GM21526 (cell line): ENCODE results near the gene ZNF860.

Experiments
- ATAC-seq: cut with Tn5 transposase; IDR thresholded peaks from one replicate; pipeline ENCODE4 v1.9.1; 2021; ENCODE audit warnings: moderate library complexity; ENCODE audit not compliant: unreplicated experiment, low FRiP score

Gene ZNF860

GRCh38 chr3:31959951-31960792 lies 21.4 kb upstream of the ZNF860 start:
- ATAC-seq: no peak

- ATAC-seq: no peak
Measured at GRCh38 chr3:31960793-31961431, 20.6 kb upstream of the ZNF860 start.

- no peak for ATAC-seq
Measured at GRCh38 chr3:31962801-31963205, 18.7 kb upstream of the ZNF860 start.

- ATAC-seq: no peak
Measured at GRCh38 chr3:31966978-31967591, 14.5 kb upstream of the ZNF860 start.

GRCh38 chr3:31967592-31967991 lies 14.0 kb upstream of the ZNF860 start:
- no peak for ATAC-seq

GRCh38 chr3:31968369-31968926 lies 13.1 kb upstream of the ZNF860 start:
- no peak for ATAC-seq

- ATAC-seq: no peak
Measured at GRCh38 chr3:31968927-31969418, 12.6 kb upstream of the ZNF860 start.

GRCh38 chr3:31971607-31972006 lies 9.9 kb upstream of the ZNF860 start:
- no peak for ATAC-seq

- ATAC-seq: no peak
Measured at GRCh38 chr3:31973081-31973480, 8.5 kb upstream of the ZNF860 start.

GRCh38 chr3:31973837-31974236 lies 7.7 kb upstream of the ZNF860 start:
- no peak for ATAC-seq

- ATAC-seq: no peak
Measured at GRCh38 chr3:31974471-31974870, 7.1 kb upstream of the ZNF860 start.

GRCh38 chr3:31974964-31975363 lies 6.6 kb upstream of the ZNF860 start:
- no peak for ATAC-seq

- ATAC-seq: no peak
Measured at GRCh38 chr3:31976302-31976701, 5.2 kb upstream of the ZNF860 start.

- ATAC-seq: no peak
Measured at GRCh38 chr3:31977736-31978135, 3.8 kb upstream of the ZNF860 start.

GRCh38 chr3:31978553-31978952 lies 3.0 kb upstream of the ZNF860 start:
- ATAC-seq: no peak

- peak; percentile 62 for ATAC-seq
Measured at GRCh38 chr3:31979001-31979697, 2.4 kb upstream of the ZNF860 start.

GRCh38 chr3:31980530-31981205 lies 882 bp upstream of the ZNF860 start:
- ATAC-seq: peak; percentile 53

- no peak for ATAC-seq
Measured at GRCh38 chr3:31984321-31984720, 2.8 kb downstream of the ZNF860 start.

- ATAC-seq: no peak
Measured at GRCh38 chr3:31985831-31986230, 4.3 kb downstream of the ZNF860 start.

- ATAC-seq: no peak
Measured at GRCh38 chr3:31988271-31988670, 6.7 kb downstream of the ZNF860 start.
